ENCODE results near the gene KISS1R. TPM values are rescaled to one million over a fixed set of nuclear protein-coding genes. Genes with fewer than 3 reads are reported as not detected.

KISS1R gene
- total RNA-seq, 2 experiments from 2014 or later: 1.5 to 1.6 TPM

DNA sequence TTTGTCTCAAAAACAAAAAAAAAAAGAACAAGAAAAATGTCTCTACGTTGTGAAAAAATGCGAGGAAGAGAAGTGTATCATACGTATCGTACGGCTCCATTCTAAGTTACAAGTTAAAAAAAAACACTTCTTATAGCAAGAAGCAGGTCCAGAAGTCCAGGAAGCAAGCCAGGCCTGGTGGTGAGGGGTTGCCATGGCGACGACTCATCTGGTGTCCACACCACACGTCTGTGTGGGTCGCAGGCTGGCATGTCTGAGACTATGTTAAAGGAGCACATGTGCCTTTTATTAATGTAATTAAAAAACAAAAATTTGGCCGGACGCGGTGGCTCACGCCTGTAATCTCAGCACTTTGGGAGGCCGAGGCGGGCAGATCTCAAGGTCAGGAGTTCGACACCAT, 30.1 kb upstream of the KISS1R start:
- Histone ChIP-seq H3K27me3 (ENCODE audit: control insufficient read depth in 1 of 2, insufficient read depth in 2 of 2, low read length in 2 of 2) (no peaks in the 10 kb centered on the region), H3K4me3 (ENCODE audit: low read length) (no peak overlapping the region), H3K4me1 (ENCODE audit: insufficient read depth, low read length) (peaks cover 15% of the 10 kb centered on the region), H3K9me3 (ENCODE audit: control insufficient read depth in 1 of 2, insufficient read depth in 1 of 2, low read length in 2 of 2) (no peaks in the 10 kb centered on the region), H3K27ac (ENCODE audit: low read depth in 1 of 2, low read length in 2 of 2) (no peak overlapping the region), H3K36me3 (ENCODE audit: insufficient read depth, low read length) (peaks cover 64% of the 10 kb centered on the region)
- no peak overlapping the region for H3K27ac Mint-ChIP-seq
- H3K4me1 Mint-ChIP-seq (ENCODE audit: low read depth): peaks cover 12% of the 10 kb centered on the region
- TF ChIP-seq, protein P1, sequence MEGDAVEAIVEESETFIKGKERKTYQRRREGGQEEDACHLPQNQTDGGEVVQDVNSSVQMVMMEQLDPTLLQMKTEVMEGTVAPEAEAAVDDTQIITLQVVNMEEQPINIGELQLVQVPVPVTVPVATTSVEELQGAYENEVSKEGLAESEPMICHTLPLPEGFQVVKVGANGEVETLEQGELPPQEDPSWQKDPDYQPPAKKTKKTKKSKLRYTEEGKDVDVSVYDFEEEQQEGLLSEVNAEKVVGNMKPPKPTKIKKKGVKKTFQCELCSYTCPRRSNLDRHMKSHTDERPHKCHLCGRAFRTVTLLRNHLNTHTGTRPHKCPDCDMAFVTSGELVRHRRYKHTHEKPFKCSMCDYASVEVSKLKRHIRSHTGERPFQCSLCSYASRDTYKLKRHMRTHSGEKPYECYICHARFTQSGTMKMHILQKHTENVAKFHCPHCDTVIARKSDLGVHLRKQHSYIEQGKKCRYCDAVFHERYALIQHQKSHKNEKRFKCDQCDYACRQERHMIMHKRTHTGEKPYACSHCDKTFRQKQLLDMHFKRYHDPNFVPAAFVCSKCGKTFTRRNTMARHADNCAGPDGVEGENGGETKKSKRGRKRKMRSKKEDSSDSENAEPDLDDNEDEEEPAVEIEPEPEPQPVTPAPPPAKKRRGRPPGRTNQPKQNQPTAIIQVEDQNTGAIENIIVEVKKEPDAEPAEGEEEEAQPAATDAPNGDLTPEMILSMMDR (IDR thresholded peaks at IDR 0.05): no peak
- no peak overlapping the region for H3K4me3 Mint-ChIP-seq
- H3K36me3 Mint-ChIP-seq (ENCODE audit: low read depth): peaks cover 54% of the 10 kb centered on the region
- H3K27me3 Mint-ChIP-seq: no peaks in the 10 kb centered on the region
- POLR2A ChIA-PET: interaction anchor here (1.7 kb wide), 1 partner anchor 23 kb away, joined by 4 read pairs; no protein-coding TSS in a partner anchor
- intact Hi-C loops (cut with DNase I, micrococcal nuclease): no loop called here
- CTCF ChIA-PET: no interaction called here
- ATAC-seq (ENCODE audit: poor library complexity) (no peak), DNase-seq (no peak)
- H3K9me3 Mint-ChIP-seq: no peaks in the 10 kb centered on the region

DNA sequence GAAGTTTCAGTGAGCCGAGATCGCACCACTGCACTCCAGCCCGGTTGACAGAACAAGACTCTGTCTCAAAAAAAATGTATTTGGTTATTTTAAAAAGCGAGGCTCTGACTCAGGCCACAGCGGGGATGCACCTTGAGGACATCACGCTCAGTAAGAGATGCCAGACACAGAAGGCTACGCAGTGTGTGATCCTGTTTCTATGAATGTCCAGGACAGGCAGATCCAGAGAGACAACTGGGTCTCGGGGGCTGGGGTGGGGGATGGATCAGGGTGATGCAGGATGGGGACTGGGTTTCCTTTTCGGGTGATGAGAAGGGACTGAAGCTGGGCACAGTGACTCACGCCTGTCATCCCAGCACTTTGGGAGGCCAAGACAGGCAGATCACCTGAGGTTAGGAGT, 29.5 kb upstream of the KISS1R start:
- intact Hi-C loops (cut with DNase I, micrococcal nuclease): no loop called here
- Histone ChIP-seq H3K4me1 (ENCODE audit: insufficient read depth, low read length) (peaks cover 20% of the 10 kb centered on the region), H3K4me3 (ENCODE audit: low read length) (no peak overlapping the region), H3K27ac (ENCODE audit: low read depth in 1 of 2, low read length in 2 of 2) (no peak overlapping the region), H3K27me3 (ENCODE audit: control insufficient read depth in 1 of 2, insufficient read depth in 2 of 2, low read length in 2 of 2) (no peaks in the 10 kb centered on the region), H3K36me3 (ENCODE audit: insufficient read depth, low read length) (peaks cover 59% of the 10 kb centered on the region), H3K9me3 (ENCODE audit: control insufficient read depth in 1 of 2, insufficient read depth in 1 of 2, low read length in 2 of 2) (no peaks in the 10 kb centered on the region)
- ChIA-PET POLR2A (interaction anchor here (0.7 to 1.7 kb wide), 4 partner anchors 10 to 23 kb away, joined by 3 to 4 read pairs (median 3); no protein-coding TSS in a partner anchor), CTCF (no interaction called here)
- TF ChIP-seq, protein P1 (IDR thresholded peaks at IDR 0.05): no peak
- Mint-ChIP-seq H3K9me3 (no peaks in the 10 kb centered on the region), H3K4me3 (peak overlapping the region; percentile 42), H3K27ac (peak overlapping the region; percentile 82), H3K4me1 (ENCODE audit: low read depth) (peaks cover 12% of the 10 kb centered on the region), H3K27me3 (no peaks in the 10 kb centered on the region), H3K36me3 (ENCODE audit: low read depth) (peaks cover 49% of the 10 kb centered on the region)
- ATAC-seq (ENCODE audit: poor library complexity) (no peak), DNase-seq (no peak)

DNA sequence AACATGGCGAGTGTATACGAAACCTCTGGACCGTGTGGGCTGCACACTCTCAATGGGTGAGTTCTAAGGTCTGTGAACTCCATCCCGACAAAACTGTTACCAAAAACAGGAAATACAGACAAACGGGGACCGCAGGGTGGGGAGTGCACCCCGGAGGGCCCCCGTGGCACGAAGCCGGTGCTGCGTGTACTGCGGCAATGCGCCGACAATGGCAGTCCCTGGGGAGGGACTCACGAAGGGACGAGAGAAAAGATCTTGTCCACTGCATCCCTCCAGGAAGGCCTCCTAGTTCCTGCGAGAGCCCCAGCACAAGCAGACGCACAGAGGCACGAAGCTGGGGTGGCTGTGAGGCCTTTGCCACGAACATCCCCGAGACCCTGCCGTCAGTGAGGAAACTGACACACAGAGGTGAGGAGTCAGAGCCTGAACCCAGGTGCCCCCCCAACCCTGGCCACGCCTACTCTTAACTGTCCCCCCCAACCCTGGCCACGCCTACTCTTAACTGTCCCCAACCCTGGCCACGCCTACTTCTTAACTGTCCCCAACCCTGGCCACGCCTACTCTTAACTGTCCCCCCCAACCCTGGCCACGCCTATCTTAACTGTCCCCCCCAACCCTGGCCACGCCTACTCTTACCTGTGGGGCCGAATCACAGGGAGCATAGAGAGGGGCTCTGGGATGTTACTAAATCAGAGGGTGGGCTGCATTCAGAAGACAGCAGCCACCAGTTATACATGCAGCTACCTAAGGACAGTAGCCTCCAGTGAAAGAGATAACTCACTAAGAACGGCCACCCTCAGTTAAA, 28.4 kb upstream of the KISS1R start:
- intact Hi-C loops (cut with DNase I, micrococcal nuclease): no loop called here
- peak in 12 of 14 experiments; percentile 20 to 71 (median 49) for DNase-seq
- peaks cover 51% of the 10 kb centered on the region for H3K36me3 ChIP-seq (ENCODE audit: insufficient read depth, low read length)
- peak overlapping the region; percentile 82 for H3K27ac Mint-ChIP-seq
- H3K36me3 Mint-ChIP-seq (ENCODE audit: low read depth): peaks cover 48% of the 10 kb centered on the region
- TF ChIP-seq, protein P1 (IDR thresholded peaks at IDR 0.05): no peak
- POLR2A ChIA-PET: interaction anchor here (0.7 to 1.7 kb wide), 4 partner anchors 8 to 25 kb away, joined by 3 to 4 read pairs (median 3); no protein-coding TSS in a partner anchor
- ATAC-seq (ENCODE audit: poor library complexity): peak; percentile 28
- CTCF ChIA-PET: no interaction called here
- H3K27ac ChIP-seq (ENCODE audit: low read depth in 1 of 2, low read length in 2 of 2): peak overlapping the region in 1 of 2 donors; percentile 7
- peak overlapping the region; percentile 33 for H3K4me3 ChIP-seq (ENCODE audit: low read length)
- H3K27me3 ChIP-seq (ENCODE audit: control insufficient read depth in 1 of 2, insufficient read depth in 2 of 2, low read length in 2 of 2): no peaks in the 10 kb centered on the region
- no peaks in the 10 kb centered on the region for H3K9me3 Mint-ChIP-seq
- peaks cover 21% of the 10 kb centered on the region for H3K4me1 Mint-ChIP-seq (ENCODE audit: low read depth)
- peak overlapping the region; percentile 72 for H3K4me3 Mint-ChIP-seq
- H3K9me3 ChIP-seq (ENCODE audit: control insufficient read depth in 1 of 2, insufficient read depth in 1 of 2, low read length in 2 of 2): no peaks in the 10 kb centered on the region
- H3K27me3 Mint-ChIP-seq: peaks cover 3% of the 10 kb centered on the region
- H3K4me1 ChIP-seq (ENCODE audit: insufficient read depth, low read length): peaks cover 24% of the 10 kb centered on the region
